Endothelial cell (in vitro differentiated cells): Measurements from ENCODE around the gene ERGIC1. TPM values are rescaled to one million over a fixed set of nuclear protein-coding genes. Genes with fewer than 3 reads are reported as not detected.

Source experiments
- DNase-seq: peaks from one replicate; pipeline ENCODE4 v3.0.0; 2021; ENCODE audit warnings: low spot score
- H3K27ac Mint-ChIP-seq: one replicate; pipeline ENCODE4 v1.8.0; 2021; ENCODE audit warnings: mixed read lengths, inconsistent platforms; ENCODE audit not compliant: unreplicated experiment
- H3K27me3 Mint-ChIP-seq: one replicate; pipeline ENCODE4 v1.8.0; 2021; ENCODE audit warnings: mild to moderate bottlenecking, moderate library complexity, mixed read lengths, inconsistent platforms; ENCODE audit not compliant: unreplicated experiment
- H3K36me3 Mint-ChIP-seq: one replicate; pipeline ENCODE4 v1.8.0; 2021; ENCODE audit warnings: mild to moderate bottlenecking, low read depth, mixed read lengths, inconsistent platforms; ENCODE audit not compliant: unreplicated experiment
- H3K4me1 Mint-ChIP-seq: one replicate; pipeline ENCODE4 v1.8.0; 2021; ENCODE audit warnings: mild to moderate bottlenecking, mixed read lengths, inconsistent platforms; ENCODE audit not compliant: unreplicated experiment
- H3K4me3 Mint-ChIP-seq: one replicate; pipeline ENCODE4 v1.8.0; 2021; ENCODE audit warnings: mild to moderate bottlenecking, mixed read lengths, inconsistent platforms; ENCODE audit not compliant: unreplicated experiment
- H3K9me3 Mint-ChIP-seq: one replicate; pipeline ENCODE4 v1.8.0; 2021; ENCODE audit warnings: mixed read lengths, inconsistent platforms; ENCODE audit not compliant: unreplicated experiment
- total RNA-seq: library from RNA; stranded (reverse); fragmentation: NEBNext Ultra II Directional; extraction: Animal tissue kit (Norgen Biotek cat#: 25700); gene quantifications from one replicate; pipeline ENCODE4 v1.2.1, GENCODE V29; 2021; ENCODE audit not compliant: unreplicated experiment
- TF ChIP-seq, protein P1 (sequence below): fragments of 200-600 bp; sonication (generic); IDR thresholded peaks from one replicate; pipeline ENCODE4 v1.5.0; 2021; ENCODE audit warnings: antibody characterized with exemption; ENCODE audit not compliant: unreplicated experiment

Gene ERGIC1
- total RNA-seq, 1 donor from 2014 or later, result 67.1 TPM

DNA sequence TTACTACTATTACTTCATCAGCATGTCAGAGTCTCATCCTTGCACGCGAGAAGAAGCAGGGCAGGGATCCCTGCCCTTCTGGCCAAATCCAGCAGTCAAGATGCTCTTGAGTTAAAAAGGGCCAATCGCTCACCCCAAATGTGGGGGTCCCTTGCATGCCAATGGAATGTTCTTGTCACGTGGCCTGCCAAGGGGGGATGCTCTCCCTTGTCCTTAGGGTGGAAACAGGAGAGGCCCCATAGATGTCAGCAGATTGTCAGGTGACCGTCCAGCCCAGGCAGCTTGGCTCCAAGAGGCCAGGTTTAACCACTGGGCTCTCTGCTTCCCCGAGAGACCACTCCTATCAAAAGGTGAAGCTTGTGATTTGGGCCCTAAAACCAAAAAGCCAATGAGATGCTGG is 37.7 kb upstream of the ERGIC1 start:
- TF ChIP-seq, protein P1, sequence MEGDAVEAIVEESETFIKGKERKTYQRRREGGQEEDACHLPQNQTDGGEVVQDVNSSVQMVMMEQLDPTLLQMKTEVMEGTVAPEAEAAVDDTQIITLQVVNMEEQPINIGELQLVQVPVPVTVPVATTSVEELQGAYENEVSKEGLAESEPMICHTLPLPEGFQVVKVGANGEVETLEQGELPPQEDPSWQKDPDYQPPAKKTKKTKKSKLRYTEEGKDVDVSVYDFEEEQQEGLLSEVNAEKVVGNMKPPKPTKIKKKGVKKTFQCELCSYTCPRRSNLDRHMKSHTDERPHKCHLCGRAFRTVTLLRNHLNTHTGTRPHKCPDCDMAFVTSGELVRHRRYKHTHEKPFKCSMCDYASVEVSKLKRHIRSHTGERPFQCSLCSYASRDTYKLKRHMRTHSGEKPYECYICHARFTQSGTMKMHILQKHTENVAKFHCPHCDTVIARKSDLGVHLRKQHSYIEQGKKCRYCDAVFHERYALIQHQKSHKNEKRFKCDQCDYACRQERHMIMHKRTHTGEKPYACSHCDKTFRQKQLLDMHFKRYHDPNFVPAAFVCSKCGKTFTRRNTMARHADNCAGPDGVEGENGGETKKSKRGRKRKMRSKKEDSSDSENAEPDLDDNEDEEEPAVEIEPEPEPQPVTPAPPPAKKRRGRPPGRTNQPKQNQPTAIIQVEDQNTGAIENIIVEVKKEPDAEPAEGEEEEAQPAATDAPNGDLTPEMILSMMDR, result no peak
- H3K4me1 Mint-ChIP-seq, result peaks cover 8% of the 10 kb centered on the region
- H3K27me3 Mint-ChIP-seq, result peaks cover 3% of the 10 kb centered on the region
- DNase-seq, result no peak
- H3K9me3 Mint-ChIP-seq, result no peaks in the 10 kb centered on the region
- H3K36me3 Mint-ChIP-seq, result no peaks in the 10 kb centered on the region
- H3K27ac Mint-ChIP-seq, result no peak overlapping the region
- no peak overlapping the region for H3K4me3 Mint-ChIP-seq

DNA sequence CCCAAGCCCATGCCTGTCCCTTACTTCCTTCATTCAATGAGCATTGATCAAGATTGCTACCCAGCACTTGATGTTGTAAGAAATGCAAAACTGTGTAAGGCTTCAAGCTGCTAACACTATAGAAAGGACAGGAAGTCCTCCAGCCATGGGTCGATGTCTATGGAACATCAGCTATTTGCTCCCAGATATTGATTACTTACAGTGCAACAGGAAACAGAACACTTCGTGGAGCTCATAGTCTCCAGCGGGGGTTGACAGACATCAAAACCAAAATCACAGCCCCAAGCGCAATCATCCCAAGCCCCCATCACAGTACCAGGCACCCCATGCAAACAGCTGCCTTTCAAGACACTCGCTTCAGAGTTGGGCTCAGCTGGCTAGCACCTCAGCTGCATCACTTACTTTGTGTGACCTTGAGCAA is 36.3 kb upstream of the ERGIC1 start:
- Mint-ChIP-seq H3K36me3 (no peaks in the 10 kb centered on the region), H3K27ac (no peak overlapping the region), H3K9me3 (no peaks in the 10 kb centered on the region), H3K4me1 (peaks cover 8% of the 10 kb centered on the region), H3K27me3 (peaks cover 5% of the 10 kb centered on the region), H3K4me3 (no peak overlapping the region)
- TF ChIP-seq, protein P1, result no peak
- no peak for DNase-seq

DNA sequence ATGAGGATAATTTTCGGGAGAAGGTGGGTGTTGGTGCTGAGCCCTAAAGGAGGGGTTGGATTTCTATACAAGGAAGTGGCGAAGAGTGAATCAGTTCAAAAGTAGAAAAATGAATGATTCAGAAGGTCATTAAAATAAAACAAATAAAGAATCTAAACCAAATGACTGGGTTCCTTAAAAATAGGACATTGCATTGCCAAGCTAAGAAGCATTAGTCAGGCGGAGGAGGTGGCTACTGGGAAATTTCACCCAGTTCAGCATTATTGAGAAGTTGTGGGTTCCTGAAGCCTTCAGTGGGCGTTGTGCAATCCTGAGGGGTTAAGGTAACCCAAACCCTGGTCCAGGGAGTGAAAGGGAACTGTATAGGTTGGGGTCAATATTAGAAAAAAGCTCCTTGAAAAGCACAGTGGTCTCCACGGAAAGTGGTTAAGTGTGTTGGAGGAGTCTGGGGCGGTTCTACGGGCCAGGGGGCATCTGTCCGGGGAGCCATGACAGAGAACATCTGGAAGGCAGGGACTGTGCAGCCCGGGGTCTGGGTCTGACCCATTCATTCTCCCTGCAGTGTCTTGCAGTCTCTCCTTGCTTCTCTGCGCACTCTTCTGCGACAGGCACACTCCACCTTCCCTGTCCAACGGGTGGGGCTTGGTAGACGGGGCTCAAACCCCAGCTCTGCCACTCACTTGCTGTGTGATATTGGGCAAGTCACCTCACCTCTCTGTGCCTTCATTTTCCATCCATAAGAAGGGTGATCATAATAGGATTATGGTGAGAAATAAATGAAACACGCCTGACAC is 35.4 kb upstream of the ERGIC1 start:
- DNase-seq, result no peak
- Mint-ChIP-seq H3K27me3 (peaks cover 5% of the 10 kb centered on the region), H3K4me1 (peaks cover 8% of the 10 kb centered on the region), H3K4me3 (no peak overlapping the region), H3K36me3 (no peaks in the 10 kb centered on the region), H3K9me3 (no peaks in the 10 kb centered on the region), H3K27ac (peak overlapping the region; percentile 12)
- TF ChIP-seq, protein P1, result no peak

DNA sequence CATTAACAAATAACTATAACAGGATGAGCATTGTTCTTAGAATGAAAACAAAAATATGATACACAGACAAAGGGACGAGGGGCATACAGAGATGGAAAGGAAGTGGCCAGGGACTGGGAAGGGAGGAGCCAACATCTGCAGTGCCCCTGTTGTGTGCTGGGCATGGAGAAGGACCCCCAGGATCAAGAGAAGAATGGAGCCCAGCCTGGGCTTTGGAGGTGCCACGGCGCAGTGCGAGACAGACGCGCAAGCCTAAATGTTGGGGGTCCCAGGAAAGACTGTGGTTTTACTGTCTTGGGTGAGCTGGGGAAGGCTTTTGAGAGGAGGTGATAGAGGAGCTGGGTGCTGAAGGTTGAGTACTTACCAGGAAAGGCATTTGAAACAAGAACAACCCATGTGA is 34.6 kb upstream of the ERGIC1 start:
- TF ChIP-seq, protein P1, result no peak
- peak overlapping the region; percentile 30 for H3K27ac Mint-ChIP-seq
- no peaks in the 10 kb centered on the region for H3K9me3 Mint-ChIP-seq
- H3K36me3 Mint-ChIP-seq, result no peaks in the 10 kb centered on the region
- peaks cover 8% of the 10 kb centered on the region for H3K4me1 Mint-ChIP-seq
- H3K4me3 Mint-ChIP-seq, result no peak overlapping the region
- peaks cover 5% of the 10 kb centered on the region for H3K27me3 Mint-ChIP-seq
- DNase-seq, result no peak

DNA sequence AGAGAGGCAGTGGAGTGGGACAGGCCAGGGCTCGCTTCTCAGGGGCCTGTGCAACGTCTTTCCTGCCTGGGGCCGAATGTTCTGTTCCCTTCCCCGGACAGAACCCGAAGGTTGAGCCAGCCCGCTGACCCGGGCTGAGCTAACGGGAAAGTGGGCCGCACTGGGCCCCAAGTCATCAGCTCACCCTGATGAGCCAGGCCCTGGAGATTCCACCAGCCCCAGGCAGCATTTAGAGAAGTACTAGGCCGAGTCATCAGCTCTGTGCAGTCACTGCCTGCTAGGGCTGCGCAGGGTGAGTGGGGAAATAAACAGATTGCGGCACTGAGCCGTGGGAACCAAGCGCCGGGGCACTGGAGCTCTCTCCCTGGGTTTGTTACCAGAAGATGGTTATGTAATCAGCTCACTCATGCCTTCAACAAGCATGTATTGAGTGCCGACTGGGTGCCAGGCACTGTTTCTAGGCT is 33.9 kb upstream of the ERGIC1 start:
- H3K27me3 Mint-ChIP-seq, result peaks cover 8% of the 10 kb centered on the region
- H3K27ac Mint-ChIP-seq, result no peak overlapping the region
- no peaks in the 10 kb centered on the region for H3K9me3 Mint-ChIP-seq
- H3K4me1 Mint-ChIP-seq, result peaks cover 8% of the 10 kb centered on the region
- H3K4me3 Mint-ChIP-seq, result no peak overlapping the region
- no peak for DNase-seq
- H3K36me3 Mint-ChIP-seq, result no peaks in the 10 kb centered on the region
- TF ChIP-seq, protein P1, result no peak
